Kidney (tissue), 14 donors: ENCODE results near the gene CLMN. TPM values are rescaled to one million over a fixed set of nuclear protein-coding genes. Genes with fewer than 3 reads are reported as not detected.

Experiments used
- DNase-seq, 5 donors: peaks; one replicate each; pipeline ENCODE4 v3.0.0-alpha.2; 2013 to 2020
- FAIRE-seq: peaks from 2 replicates; lab custom pipeline; 2012; peaks lifted over from hg19 to GRCh38; lab: Jason Lieb, UNC
- H3K27ac ChIP-seq, 2 donors: one replicate each; pipeline ENCODE4 v1.7.0; 2013; ENCODE audit warnings: low read depth in 2 of 2, low read length in 2 of 2, inconsistent platforms in 1 of 2
- H3K27me3 ChIP-seq: one replicate; pipeline ENCODE4 v1.7.1; 2013; ENCODE audit warnings: low read length, inconsistent platforms; ENCODE audit not compliant: control insufficient read depth, insufficient read depth
- H3K36me3 ChIP-seq, 3 donors: one replicate each; pipeline versions ENCODE4 v1.7.0 to v1.7.1; 2013; ENCODE audit warnings: low read length in 3 of 3, control low read depth in 1 of 3, inconsistent platforms in 1 of 3; ENCODE audit not compliant: insufficient read depth in 3 of 3, control insufficient read depth in 2 of 3
- H3K4me1 ChIP-seq, 3 donors: one replicate each; pipeline versions ENCODE4 v1.7.0 to v1.7.1; 2013; ENCODE audit warnings: low read length in 3 of 3, inconsistent platforms in 1 of 3, low read depth in 1 of 3; ENCODE audit not compliant: control insufficient read depth in 2 of 3, insufficient read depth in 2 of 3
- H3K4me3 ChIP-seq, 3 donors: one replicate each; pipeline versions ENCODE4 v1.7.0 to v1.8.1; 2013; ENCODE audit warnings: low read length in 3 of 3, control low read depth in 1 of 3, inconsistent platforms in 1 of 3
- H3K9ac ChIP-seq, 3 donors: one replicate each; pipeline versions ENCODE4 v1.7.0 to v1.7.1; 2013; ENCODE audit warnings: low read length in 3 of 3, control low read depth in 1 of 3, inconsistent platforms in 1 of 3
- H3K9me3 ChIP-seq, 3 donors: one replicate each; pipeline versions ENCODE4 v1.7.0 to v1.7.1; 2013; ENCODE audit warnings: low read length in 3 of 3, control low read depth in 1 of 3, inconsistent platforms in 1 of 3; ENCODE audit not compliant: control insufficient read depth in 2 of 3, insufficient read depth in 1 of 3
- intact Hi-C: fragments of 100-400 bp; cut with DNase I; formaldehyde crosslinking; loops from one replicate; pipeline ENCODE4 v1.11.1; 2022
- polyA plus RNA-seq: library from polyadenylated mRNA; stranded (reverse); fragments of 350-450 nt; fragmentation: Illumina TruSeq; extraction: RNeasy Lipid Tissue Mini Kit (QIAGEN cat#74804); gene quantifications from one replicate; pipeline ENCODE4 v1.2.3, GENCODE V29; 2014; ENCODE audit warnings: low read depth, low replicate concordance; ENCODE audit not compliant: insufficient read depth
- total RNA-seq: library from RNA; stranded (reverse); fragmentation: NEBNext Ultra II Directional; extraction: Animal tissue kit (Norgen Biotek cat#: 25700); gene quantifications from one replicate; pipeline ENCODE4 v1.2.1, GENCODE V29; 2021
- TF ChIP-seq, protein P1 (sequence below): IDR thresholded peaks from 3 replicates; pipeline ENCODE4 v1.5.1; 2012; ENCODE audit warnings: mild to moderate bottlenecking, moderate library complexity, borderline replicate concordance; ENCODE audit not compliant: insufficient read depth; ENCODE audit errors: extremely low read depth
- donor health status: control.
- donor health status: control.
- donor health status: control.
- donor health status: control.
- donor health status: control.
- donor health status: DM: yes; HTN: yes; CAD: no.
- donor health status: Normal renal cell carcinoma (clear cell type).

CLMN gene
- total and polyA plus RNA-seq, 2 donors from 2014 or later: 33.1 to 151 TPM

DNA sequence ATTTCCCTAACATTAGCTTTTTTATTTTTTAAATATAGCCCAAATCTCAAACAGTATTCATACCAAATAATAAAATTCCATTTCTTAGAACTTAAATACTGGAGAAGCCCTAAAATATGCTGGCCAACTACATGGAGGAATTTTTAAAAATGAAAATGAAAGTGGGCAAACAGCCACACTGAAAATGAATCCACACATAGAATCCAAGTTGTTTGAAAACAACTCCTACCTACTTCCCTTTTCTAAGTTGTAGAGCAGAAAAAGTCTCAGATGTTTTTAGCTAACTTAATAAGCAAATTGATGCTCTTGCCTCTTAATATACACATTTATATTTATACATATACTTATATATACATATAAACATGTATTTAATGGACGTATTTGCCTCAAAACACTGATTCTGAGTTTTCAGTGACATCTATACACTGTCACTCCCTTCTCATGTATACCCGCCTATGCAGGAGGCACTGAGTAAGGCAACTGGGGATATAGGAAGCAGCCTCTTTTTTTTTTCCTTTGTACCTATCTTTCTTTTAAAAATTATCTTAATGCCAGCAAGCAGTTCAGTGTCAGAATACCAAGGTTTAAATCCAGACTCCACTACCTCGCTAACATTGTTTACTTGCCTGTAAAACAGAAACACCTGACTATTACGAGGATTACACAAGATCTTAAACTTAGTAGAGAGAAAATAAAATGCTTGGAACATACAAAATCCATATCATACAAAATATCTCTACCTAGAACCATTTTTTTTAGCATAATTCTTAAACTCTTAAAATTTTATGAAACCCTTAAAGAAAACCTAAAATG lies 175.7 kb downstream of the CLMN start:
- H3K4me1 ChIP-seq: peaks cover 0 to 22% (median 2%) of the 10 kb centered on the region in 3 donors
- H3K27me3 ChIP-seq: no peaks in the 10 kb centered on the region
- intact Hi-C loops: no loop called here
- TF ChIP-seq, protein P1, sequence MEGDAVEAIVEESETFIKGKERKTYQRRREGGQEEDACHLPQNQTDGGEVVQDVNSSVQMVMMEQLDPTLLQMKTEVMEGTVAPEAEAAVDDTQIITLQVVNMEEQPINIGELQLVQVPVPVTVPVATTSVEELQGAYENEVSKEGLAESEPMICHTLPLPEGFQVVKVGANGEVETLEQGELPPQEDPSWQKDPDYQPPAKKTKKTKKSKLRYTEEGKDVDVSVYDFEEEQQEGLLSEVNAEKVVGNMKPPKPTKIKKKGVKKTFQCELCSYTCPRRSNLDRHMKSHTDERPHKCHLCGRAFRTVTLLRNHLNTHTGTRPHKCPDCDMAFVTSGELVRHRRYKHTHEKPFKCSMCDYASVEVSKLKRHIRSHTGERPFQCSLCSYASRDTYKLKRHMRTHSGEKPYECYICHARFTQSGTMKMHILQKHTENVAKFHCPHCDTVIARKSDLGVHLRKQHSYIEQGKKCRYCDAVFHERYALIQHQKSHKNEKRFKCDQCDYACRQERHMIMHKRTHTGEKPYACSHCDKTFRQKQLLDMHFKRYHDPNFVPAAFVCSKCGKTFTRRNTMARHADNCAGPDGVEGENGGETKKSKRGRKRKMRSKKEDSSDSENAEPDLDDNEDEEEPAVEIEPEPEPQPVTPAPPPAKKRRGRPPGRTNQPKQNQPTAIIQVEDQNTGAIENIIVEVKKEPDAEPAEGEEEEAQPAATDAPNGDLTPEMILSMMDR: no peak
- peaks cover 0 to 2% (median 0%) of the 10 kb centered on the region in 3 donors for H3K36me3 ChIP-seq
- H3K9me3 ChIP-seq: peaks cover 0 to 8% (median 0%) of the 10 kb centered on the region in 3 donors
- DNase-seq: no peak
- FAIRE-seq: peak; percentile 79
- no peak overlapping the region for H3K27ac ChIP-seq
- no peak overlapping the region for H3K4me3 ChIP-seq
- no peak overlapping the region for H3K9ac ChIP-seq

DNA sequence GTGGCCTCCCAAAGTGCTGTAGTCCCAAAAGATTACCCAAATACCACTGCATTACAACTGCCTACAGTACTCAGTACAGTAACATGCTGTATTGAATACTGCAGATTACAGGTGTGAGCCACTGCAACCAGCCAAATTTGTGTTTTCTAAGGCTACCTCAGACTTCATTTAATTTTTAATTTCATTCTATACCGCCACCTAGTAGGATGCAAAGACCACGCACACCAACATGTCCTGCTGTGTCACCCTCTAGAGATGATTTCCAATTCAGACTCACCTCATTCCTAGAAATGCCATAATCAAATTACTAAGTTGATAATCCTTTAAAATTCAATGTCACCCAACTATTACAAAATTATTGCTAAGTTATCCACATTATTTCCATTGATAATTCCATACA lies 177.5 kb downstream of the CLMN start:
- FAIRE-seq (no peak), DNase-seq (no peak)
- Histone ChIP-seq H3K9me3 (peaks cover 0 to 8% (median 0%) of the 10 kb centered on the region in 3 donors), H3K36me3 (peaks cover 0 to 2% (median 0%) of the 10 kb centered on the region in 3 donors), H3K27me3 (no peaks in the 10 kb centered on the region), H3K9ac (no peak overlapping the region), H3K4me3 (no peak overlapping the region), H3K4me1 (peaks cover 0 to 19% (median 4%) of the 10 kb centered on the region in 3 donors), H3K27ac (no peak overlapping the region)
- intact Hi-C loops: no loop called here
- TF ChIP-seq, protein P1: no peak

DNA sequence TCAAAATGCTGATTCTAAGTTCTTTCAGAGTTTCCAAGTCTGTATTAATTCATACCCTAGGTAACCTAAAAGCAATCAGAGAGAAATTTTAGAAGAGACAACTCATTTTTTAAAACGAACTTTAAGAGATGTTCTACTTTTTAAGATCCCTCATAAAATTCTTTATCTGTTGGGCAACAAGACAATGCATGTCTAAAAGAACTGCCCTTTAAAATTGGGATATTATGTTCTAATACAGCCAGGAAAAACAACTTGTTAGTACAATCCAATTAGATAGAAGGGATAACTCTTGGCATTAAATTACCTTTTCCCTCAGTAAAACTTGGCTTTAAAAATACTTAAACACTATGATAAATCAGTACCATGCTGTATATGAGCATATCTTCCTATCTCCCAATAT lies 178.0 kb downstream of the CLMN start:
- FAIRE-seq (no peak), DNase-seq (no peak)
- no peaks in the 10 kb centered on the region for H3K27me3 ChIP-seq
- H3K27ac ChIP-seq: no peak overlapping the region
- TF ChIP-seq, protein P1: no peak
- H3K4me3 ChIP-seq: no peak overlapping the region
- H3K36me3 ChIP-seq: peaks cover 0 to 2% (median 0%) of the 10 kb centered on the region in 3 donors
- H3K9me3 ChIP-seq: peaks cover 0 to 8% (median 0%) of the 10 kb centered on the region in 3 donors
- intact Hi-C loops: no loop called here
- H3K9ac ChIP-seq: no peak overlapping the region
- H3K4me1 ChIP-seq: peaks cover 0 to 19% (median 6%) of the 10 kb centered on the region in 3 donors
